ENCODE data around the gene CBFA2T3.

DNA sequence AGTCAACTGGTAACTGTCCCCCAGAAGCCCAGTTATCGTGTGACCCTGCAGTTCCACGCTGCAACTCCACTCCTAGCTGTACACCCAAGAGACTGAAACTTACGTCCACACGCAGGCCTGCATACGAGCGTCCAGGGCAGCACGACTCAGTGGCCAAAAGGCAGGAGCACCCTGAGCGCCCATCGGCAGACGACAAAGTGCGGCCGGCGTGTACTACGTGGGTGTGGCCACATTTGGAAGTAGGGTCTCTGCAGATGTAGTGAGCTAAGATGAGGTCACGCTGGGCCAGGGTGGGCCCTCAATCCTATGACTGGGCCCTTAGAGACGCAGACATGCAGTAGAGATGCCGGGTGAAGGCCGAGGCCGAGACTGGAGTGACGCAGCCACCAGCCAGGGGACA is 133.8 kb downstream of the CBFA2T3 start:
- TF ChIP-seq EP300 (IDR thresholded peaks at IDR 0.05) (no peak), POLR2A (IDR thresholded peaks at IDR 0.05) (no peak)
- TF ChIP-seq, protein P1, sequence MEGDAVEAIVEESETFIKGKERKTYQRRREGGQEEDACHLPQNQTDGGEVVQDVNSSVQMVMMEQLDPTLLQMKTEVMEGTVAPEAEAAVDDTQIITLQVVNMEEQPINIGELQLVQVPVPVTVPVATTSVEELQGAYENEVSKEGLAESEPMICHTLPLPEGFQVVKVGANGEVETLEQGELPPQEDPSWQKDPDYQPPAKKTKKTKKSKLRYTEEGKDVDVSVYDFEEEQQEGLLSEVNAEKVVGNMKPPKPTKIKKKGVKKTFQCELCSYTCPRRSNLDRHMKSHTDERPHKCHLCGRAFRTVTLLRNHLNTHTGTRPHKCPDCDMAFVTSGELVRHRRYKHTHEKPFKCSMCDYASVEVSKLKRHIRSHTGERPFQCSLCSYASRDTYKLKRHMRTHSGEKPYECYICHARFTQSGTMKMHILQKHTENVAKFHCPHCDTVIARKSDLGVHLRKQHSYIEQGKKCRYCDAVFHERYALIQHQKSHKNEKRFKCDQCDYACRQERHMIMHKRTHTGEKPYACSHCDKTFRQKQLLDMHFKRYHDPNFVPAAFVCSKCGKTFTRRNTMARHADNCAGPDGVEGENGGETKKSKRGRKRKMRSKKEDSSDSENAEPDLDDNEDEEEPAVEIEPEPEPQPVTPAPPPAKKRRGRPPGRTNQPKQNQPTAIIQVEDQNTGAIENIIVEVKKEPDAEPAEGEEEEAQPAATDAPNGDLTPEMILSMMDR (IDR thresholded peaks at IDR 0.05), result no peak
